H54 (cell line): ENCODE data around the gene SLC12A6.
A peak's percentile ranks its signal among the peaks of the same experiment; 100 is the strongest.

ENCODE experiments used
- DNase-seq: peaks from one replicate; pipeline ENCODE4 v3.0.0; 2011; ENCODE audit warnings: low spot score, mixed read lengths; ENCODE audit not compliant: insufficient read length
- FAIRE-seq: peaks from 3 replicates; lab custom pipeline; 2011; peaks lifted over from hg19 to GRCh38; lab: Jason Lieb, UNC
- POLR2A ChIP-seq: IDR thresholded peaks from 2 replicates; pipeline ENCODE4 v1.6.1; 2011; ENCODE audit warnings: low read depth, mild to moderate bottlenecking, low read length

Gene SLC12A6

DNA sequence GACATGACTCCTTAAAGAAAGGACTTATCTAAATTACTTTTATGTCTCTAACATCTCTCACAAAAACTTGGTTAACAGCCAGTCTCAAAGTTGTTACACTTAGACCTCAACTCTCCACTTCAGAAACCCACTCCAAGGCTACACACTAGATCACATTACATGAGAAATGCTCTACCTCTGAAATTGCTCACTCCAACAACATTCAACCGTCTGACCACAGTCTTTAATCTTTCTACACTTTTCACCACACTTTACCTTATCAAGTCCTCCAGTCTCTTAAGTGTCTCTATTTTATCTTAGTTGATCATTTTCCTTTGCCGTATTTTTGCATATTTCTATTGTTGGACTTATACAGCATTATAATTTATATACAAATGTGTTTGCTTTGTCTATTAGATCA, 5.8 kb downstream of the SLC12A6 start:
- TF ChIP-seq POLR2A = no peak
- no peak for DNase-seq
- no peak for FAIRE-seq

DNA sequence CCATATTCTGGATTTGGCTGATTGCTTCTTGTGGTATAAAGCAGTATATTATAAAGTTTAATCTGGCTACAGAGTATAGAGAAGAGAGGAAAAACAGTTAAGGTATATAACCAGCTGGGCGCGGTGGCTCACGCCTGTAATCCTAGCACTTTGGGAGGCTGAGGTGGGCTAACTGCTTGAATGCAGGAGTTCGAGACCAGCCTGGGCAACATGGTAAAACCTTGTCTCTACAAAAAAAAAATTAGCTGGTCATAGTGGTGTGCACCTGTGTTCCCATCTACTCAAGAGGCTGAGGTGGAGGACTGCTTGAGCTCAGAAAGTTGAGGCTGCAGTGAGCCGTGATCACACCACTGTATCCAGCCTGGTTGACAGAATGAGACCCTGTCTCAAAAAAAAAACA, 7.3 kb downstream of the SLC12A6 start:
- FAIRE-seq (no peak), DNase-seq (no peak)
- TF ChIP-seq POLR2A = no peak

DNA sequence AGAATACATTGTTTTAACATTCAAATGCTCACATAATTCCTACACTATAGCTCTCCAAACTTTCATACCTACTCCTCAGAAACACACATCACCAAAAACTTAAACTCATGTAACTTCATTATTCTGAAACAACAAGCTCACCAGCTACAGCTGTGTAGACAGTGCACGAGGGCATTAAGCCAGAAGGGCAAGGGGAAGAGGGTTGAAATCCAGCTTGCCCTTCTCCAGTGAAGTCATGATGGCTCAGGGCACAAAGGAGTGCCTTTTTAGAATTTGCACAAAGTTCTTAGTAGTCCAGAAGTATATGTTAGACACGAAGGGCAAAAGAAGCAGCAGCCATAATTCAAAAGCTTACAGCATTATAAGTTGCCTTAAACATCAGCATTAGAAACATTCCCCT, 8.6 kb downstream of the SLC12A6 start:
- no peak for TF ChIP-seq POLR2A
- FAIRE-seq (no peak), DNase-seq (no peak)

DNA sequence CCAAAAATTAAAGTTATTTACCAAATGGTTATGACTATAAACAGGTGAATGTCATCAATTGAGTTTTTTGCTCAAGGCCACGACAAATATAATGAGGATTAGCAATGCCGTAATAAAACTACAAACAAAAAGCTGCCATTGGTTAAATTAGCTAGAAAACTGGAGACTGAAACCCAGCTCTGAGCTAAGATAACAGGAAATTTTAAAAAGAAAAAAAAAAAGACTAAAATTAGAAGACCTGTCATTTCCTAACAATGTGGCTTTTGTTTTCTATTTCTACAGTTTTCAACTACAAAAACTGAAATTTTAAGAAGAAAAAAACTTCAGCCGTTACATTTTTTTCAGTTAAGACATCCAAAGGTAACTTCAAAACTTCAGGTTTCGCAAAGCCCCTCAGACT, 9.7 kb downstream of the SLC12A6 start:
- DNase-seq = no peak
- no peak for FAIRE-seq
- TF ChIP-seq POLR2A = no peak

DNA sequence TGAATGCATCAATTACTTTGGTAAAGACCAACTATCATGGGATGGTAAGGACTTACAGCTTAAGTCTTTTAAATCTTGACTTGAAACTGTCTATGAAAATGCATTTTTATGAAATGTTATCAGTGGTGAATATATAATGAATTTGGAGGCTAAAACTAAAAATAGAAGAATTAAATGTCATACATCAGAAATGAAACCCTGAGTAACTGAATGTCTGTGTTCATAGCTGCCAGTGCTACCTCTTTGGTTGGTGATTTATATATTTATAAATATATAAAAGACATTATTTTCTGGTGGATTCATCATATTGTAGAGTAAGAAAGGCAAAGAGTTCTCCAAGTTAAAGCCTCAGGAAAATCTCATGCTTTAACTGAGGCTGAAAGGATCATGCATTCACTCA, 12.2 kb downstream of the SLC12A6 start:
- FAIRE-seq (no peak), DNase-seq (no peak)
- no peak for TF ChIP-seq POLR2A

DNA sequence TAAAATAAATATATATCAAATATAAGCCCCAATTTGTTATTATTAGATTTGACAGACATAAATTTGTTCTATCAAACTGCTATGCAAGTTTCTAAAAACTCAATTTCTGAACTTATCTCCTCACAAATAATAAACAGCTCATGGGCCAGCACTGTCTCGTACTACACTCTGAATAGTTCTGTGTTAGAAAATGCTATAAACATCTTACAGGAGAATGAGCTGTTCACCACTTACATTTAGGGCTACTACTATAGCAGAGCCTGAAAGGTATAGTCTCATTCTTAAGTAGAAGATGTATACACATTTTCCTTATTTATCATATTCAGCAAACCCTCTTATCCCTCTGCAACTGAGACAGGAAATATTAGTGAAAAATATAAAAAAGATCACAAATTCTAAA, 12.6 kb downstream of the SLC12A6 start:
- FAIRE-seq (no peak), DNase-seq (no peak)
- no peak for TF ChIP-seq POLR2A

DNA sequence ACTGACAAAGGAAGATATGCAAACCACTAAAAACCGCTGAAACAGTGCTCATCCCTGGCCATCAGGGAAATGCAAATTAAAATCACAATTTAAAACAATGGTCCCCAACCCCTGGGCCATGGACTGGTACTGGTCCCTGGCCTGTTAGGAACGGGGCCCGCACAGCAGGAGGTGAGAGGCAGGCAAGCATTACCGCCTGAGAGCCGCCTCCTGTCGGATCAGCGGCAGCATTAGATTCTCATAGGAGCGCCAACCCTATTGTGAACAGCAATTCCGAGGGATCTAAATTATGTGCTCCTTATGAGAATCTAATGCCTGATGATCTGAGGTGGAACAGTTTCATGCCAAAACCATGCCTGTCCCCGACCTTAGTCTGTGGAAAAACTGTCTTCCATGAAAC, 14.4 kb downstream of the SLC12A6 start:
- FAIRE-seq = no peak
- TF ChIP-seq POLR2A = no peak
- DNase-seq = no peak

DNA sequence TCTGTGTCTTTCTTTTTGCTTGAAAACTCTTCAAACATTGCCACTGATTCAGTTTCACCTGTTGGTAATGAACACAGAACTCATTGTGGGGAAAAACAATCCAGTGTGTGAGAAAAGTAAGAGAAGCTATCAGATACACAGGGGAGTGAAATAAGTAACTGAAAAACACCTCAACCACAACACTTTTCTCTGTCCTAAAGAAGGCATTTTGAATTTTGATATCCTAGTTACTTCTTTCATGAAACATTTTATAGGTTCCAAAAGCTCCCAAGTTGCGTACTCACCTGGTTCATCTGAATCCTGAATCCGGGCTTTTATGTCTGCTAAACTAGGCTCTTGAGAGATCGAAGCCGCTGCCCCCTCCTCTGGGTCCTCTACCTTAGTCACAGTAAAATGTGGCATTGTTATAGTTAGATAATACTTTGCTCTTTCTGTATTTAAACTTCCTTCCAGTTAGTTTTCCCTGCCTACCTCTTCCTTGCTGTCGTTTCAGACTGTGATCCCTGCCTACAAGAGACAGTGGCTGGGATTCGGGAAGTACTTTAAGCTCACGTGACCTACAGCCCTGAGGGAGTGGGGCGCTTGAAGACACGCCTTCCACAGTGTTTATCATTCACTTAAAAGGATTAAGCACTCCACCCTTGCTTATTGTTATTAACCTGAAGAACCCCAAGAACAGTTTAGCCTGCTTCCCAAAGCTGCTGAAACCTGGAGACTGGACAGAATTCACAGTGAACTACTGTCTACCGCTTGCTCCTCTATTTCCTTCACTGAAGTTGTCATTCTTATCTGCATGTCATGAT, 19.1 kb downstream of the SLC12A6 start:
- peak; percentile 35 for DNase-seq
- peak; percentile 98 for FAIRE-seq
- no peak for TF ChIP-seq POLR2A

DNA sequence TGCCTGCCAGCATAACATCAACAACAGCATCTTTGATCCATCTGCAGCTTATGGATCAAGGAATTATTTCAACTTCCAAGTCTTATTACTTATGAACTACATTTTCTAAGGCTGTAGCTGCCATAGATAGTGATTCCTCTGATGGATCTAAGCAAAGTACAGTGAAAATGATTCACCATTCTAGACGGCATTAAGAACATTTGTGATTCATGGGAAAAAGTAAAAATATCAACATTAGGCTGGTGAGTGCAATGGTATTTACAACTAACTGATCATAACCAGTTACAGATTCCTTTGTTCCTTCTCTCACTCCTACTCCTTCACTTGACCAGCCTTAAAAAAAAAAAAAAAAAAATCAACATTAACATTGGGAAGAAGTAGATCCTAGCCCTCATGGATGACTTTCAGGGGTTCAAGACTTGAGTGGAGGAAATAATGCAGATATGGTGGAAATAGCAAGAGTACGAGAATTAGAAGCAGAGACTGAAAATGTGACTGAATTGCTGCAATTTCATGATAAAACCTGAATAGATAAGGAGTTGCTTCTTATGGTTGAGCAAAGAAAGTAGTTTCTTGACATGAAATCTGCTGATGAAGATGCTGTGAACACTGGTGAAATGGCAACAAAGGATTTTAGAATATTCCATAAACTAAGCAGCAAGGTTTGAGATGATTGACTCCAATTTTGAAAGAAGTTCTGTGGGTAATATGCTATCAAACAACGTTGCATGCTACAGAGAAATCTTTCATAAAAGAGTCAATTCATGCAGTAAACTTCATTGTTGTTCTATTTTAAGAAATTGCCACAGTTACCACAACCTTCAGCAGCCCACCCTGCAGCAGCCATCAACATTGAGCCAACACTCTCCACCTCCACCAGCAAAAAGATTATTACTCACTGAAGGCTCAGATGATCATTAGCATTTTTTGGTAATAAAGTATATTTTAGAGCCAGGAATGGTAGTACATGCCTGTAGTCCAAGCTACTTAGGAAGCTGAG, 22.8 kb downstream of the SLC12A6 start:
- TF ChIP-seq POLR2A = no peak
- no peak for DNase-seq
- no peak for FAIRE-seq

DNA sequence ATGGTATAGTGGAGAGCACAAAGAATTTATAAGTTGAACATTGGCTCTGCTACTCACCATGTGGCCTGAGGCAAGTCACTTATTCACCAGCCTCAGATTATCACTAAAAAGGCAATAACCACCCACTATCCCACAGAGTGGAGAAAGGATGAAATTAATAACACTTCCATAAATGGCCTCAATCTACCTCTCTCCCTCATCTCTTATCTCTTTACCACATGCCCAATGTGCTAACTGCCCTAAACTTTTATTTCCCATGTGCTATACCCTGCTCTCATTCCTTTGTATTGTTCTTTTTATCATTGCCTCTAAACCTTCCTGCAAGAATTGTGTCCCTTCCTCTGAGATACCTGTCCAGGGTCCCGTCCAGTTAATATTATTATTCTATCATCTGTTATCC, 26.0 kb downstream of the SLC12A6 start:
- DNase-seq = no peak
- no peak for TF ChIP-seq POLR2A
- FAIRE-seq = no peak

DNA sequence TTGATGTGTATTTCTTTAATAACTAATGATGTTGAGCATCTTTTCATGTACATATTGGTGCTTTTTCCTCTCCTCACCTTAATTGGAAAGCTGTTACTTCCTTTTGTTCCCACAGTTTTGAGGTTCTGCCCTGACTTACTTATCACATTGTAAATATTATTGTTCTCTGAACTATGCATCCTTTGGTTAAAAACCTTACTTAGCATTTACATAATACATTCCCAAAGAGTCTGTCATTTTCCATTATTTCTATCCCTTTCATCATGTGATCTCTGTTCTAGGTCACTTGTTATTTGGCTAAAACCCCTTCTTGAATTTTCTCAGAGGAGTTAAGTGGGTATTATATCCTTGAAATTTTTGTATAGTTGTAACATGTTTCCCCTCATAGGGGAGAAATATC, 33.0 kb downstream of the SLC12A6 start:
- TF ChIP-seq POLR2A = no peak
- DNase-seq (no peak), FAIRE-seq (no peak)

DNA sequence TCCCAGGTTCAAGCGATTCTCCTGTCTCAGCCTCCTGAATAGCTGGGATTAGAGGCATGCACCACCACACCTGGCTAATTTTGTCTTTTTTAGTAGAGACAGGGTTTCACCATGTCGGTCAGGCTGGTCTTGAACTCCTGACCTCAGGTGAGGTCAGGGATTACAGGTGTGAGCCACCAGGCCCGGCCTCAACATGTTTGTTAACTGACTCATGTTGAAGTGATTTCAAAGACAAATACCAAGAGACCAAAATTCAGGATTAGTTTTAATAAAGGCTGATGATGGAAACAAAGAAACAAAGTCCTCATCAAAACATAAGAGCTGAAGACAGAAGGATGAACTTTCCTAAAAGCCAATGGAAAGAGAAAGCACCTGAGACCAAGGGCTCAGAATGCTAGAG, 36.5 kb downstream of the SLC12A6 start:
- TF ChIP-seq POLR2A = no peak
- FAIRE-seq = no peak
- DNase-seq = no peak

DNA sequence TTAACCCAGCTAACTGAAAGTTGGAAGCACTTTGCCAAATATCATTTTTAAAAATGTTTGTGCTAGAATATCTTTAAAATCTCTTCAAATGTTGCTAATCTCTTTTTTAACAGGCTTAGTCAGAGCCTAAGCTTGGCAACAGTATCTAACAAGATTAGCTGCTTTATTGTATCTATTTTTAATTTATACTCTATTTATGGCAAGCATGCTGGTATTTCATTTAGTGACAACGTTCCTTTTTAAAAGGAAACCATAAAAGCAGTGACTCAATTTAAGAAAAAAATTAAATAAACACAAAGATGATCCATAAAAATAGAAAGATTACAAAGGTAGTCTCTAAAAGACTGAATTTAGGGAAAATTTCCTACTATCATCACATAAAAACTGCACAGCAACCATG, 40.5 kb downstream of the SLC12A6 start:
- no peak for TF ChIP-seq POLR2A
- no peak for DNase-seq
- no peak for FAIRE-seq

DNA sequence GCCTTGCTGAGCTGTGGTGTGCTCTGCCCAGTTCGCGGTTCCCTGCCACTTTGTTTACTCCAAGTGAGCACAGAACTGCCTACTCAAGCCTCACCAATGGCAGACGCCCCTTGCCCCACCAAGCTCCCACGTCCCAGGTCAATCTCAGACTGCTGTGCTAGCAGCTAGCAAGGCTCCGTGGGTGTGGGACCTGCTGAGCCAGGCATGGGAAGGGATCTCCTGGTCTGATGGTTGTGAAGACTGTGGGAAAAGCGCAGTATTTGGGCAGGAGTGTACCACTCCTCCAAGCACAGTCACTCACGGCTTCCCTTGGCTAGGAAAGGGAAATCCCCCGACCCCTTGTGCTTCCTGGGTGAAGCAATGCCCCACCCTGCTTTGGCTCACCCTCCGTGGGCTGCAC, 45.0 kb downstream of the SLC12A6 start:
- no peak for DNase-seq
- FAIRE-seq = no peak
- no peak for TF ChIP-seq POLR2A
